Omental fat pad (tissue), 4 donors: ENCODE measurements around the gene BTBD2. TPM values are rescaled to one million over a fixed set of nuclear protein-coding genes. Genes with fewer than 3 reads are reported as not detected.

Source experiments
- ATAC-seq: fragments of 150-250 bp; one replicate; pipeline ENCODE4 v1.9.1; 2016; ENCODE audit warnings: mild to moderate bottlenecking, moderate library complexity; ENCODE audit not compliant: low FRiP score
- DNase-seq: peaks from one replicate; pipeline ENCODE4 v3.0.0-alpha.2; 2019; ENCODE audit warnings: low spot score
- total RNA-seq, 4 donors: library from RNA; depleted of rRNA; stranded (reverse); fragments of >200 nt; gene quantifications; one replicate each; pipeline ENCODE4 v1.1.0, GENCODE V29; 2016
- TF ChIP-seq, protein P1 (sequence below), 3 donors: fragments of 450-650 bp; IDR thresholded peaks; one replicate each; pipeline ENCODE4 v1.5.1; 2016 to 2017; ENCODE audit warnings: antibody characterized with exemption in 3 of 3, mild to moderate bottlenecking in 3 of 3, moderate library complexity in 2 of 3

The BTBD2 gene
- total RNA-seq, 4 donors from 2014 or later, result 37.1 to 58.3 (median 52.8) TPM

- DNase-seq, result peak; percentile 100
- TF ChIP-seq, protein P1, sequence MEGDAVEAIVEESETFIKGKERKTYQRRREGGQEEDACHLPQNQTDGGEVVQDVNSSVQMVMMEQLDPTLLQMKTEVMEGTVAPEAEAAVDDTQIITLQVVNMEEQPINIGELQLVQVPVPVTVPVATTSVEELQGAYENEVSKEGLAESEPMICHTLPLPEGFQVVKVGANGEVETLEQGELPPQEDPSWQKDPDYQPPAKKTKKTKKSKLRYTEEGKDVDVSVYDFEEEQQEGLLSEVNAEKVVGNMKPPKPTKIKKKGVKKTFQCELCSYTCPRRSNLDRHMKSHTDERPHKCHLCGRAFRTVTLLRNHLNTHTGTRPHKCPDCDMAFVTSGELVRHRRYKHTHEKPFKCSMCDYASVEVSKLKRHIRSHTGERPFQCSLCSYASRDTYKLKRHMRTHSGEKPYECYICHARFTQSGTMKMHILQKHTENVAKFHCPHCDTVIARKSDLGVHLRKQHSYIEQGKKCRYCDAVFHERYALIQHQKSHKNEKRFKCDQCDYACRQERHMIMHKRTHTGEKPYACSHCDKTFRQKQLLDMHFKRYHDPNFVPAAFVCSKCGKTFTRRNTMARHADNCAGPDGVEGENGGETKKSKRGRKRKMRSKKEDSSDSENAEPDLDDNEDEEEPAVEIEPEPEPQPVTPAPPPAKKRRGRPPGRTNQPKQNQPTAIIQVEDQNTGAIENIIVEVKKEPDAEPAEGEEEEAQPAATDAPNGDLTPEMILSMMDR (IDR thresholded peaks at IDR 0.05), result no peak
- peak; percentile 86 for ATAC-seq
These were observed 46.2 kb upstream of the BTBD2 start for GRCh38 chr19:2061495-2062388.

DNA sequence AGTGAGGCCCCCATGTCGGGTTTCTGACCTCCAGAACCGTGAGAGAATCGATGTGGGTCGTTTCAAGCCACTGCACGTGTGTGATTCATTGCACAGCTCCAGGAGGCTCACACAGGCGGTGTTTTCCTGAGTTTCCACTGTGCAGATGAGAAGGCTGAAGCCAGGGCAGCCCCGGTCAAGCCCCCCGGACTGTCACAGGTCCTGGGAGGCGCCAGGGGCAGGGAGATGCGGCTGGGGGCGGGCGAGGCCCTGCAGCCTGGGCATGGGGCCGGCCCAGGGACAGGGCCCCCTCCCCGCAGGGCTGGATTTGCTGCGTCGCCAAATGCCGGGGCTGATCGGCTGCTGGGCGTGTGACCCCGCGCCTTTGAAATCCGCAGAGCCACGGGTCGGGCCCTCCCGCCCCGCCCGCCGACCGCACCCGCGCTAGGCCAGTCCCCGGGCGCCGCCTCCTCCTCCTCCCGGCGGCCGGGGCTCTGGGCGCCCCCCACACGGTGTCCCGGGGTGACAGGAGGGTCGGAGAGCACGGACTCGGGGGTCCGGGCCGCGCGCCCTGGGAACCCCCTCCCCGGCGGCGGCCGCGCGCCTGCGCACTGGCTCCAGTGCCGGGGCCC, 45.5 kb upstream of the BTBD2 start:
- ATAC-seq, result peak; percentile 41
- no peak for DNase-seq

GRCh38 chr19:2059422-2060201, 44.1 kb upstream of the BTBD2 start:
- no peak for ATAC-seq
- DNase-seq, result no peak
- TF ChIP-seq, protein P1 (IDR thresholded peaks at IDR 0.05), result no peak

More for the DNA sequence above, 45.5 kb upstream of the BTBD2 start:
- TF ChIP-seq, protein P1 (IDR thresholded peaks at IDR 0.05), result no peak

- TF ChIP-seq, protein P1 (IDR thresholded peaks at IDR 0.05), result no peak
- ATAC-seq (no peak), DNase-seq (no peak)
These were observed 43.3 kb upstream of the BTBD2 start for GRCh38 chr19:2058570-2059421.

DNA sequence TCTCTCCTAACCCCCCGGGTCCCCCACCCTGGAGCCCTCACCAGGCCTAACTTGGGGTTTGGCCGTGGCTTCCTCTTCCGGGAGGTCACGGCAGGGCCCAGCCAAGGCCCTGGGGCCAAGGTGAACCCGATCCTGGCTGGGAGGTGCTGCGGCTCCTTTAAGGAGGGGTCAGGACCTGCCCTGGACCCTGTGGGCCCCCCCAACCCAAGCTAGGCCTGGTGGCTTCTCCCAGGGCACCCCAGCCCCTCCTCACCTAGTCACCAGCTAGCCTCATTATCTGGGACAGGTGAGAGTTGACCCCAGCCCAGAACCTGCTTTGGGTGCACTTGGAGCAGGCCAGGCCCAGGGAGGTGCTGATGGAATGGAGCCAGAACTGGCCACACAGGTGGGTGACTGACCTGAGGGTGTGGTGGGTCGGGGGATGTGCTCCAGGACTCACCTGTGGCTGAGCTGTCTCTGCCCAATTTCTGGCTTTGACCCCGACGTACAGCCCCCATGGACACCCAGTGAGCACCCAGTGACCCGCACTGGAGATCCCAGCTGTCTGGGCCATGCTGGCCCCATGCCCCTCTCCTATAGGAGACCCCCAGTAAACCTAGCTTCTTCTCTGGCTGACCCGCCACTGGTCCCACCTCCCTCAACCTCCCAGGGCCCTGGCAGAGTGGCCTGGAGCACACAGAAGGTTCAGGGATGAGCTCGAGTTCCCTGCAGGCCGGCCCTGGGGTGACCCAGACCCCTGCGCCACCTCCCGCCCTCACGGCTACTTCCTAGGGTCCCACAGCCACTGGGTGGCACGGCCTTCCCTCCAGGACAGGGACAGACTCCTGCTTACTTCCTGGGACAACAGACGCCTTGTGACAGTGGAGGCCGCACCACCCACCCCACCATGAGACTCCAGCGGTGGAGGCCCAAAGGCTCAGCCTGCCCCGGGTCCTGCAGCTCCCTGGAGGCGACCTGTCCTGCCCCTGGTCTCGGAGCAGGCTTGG, 42.3 kb upstream of the BTBD2 start:
- TF ChIP-seq, protein P1 (IDR thresholded peaks at IDR 0.05), result no peak
- DNase-seq (no peak), ATAC-seq (no peak)
